WTC11 (cell line): ENCODE data around the gene PXYLP1.

ENCODE experiments used
- CREB1 ChIP-seq: sonication (generic); formaldehyde crosslinking; IDR thresholded peaks from 2 replicates; pipeline ENCODE4 v1.8.0; 2023; ENCODE audit warnings: mild to moderate bottlenecking, missing genetic modification reagents
- CTCF ChIP-seq: fragments of 200-600 bp; IDR thresholded peaks from 2 replicates; pipeline ENCODE4 v1.8.0; 2022; ENCODE audit warnings: antibody characterized with exemption
- E2F4 ChIP-seq: sonication (generic); formaldehyde crosslinking; IDR thresholded peaks from 2 replicates; pipeline ENCODE4 v1.8.1; 2022; ENCODE audit warnings: low read depth, mild to moderate bottlenecking, moderate library complexity, missing genetic modification reagents, borderline replicate concordance
- GRHL2 ChIP-seq: fragments of 250-450 bp; sonication (Bioruptor Pico); IDR thresholded peaks from 2 replicates; pipeline ENCODE4 v1.8.0; 2022; ENCODE audit warnings: mild to moderate bottlenecking, moderate library complexity; ENCODE audit not compliant: insufficient replicate concordance, severe bottlenecking
- NFYB ChIP-seq: sonication (generic); formaldehyde crosslinking; conservative IDR thresholded peaks from 2 replicates; pipeline ENCODE4 v1.8.0; 2022; ENCODE audit warnings: low read depth, missing genetic modification reagents
- NR2C2 ChIP-seq: sonication (generic); formaldehyde crosslinking; IDR thresholded peaks from 2 replicates; pipeline ENCODE4 v1.8.0; 2022; ENCODE audit warnings: mild to moderate bottlenecking, missing genetic modification reagents
- TEAD1 ChIP-seq: sonication (generic); formaldehyde crosslinking; IDR thresholded peaks from 2 replicates; pipeline ENCODE4 v1.8.0; 2022; ENCODE audit warnings: mild to moderate bottlenecking, missing genetic modification reagents

- no peak for TF ChIP-seq CTCF
- no peak for TF ChIP-seq TEAD1
- no peak for TF ChIP-seq NR2C2 (CRISPR knock-in tag)
- TF ChIP-seq NFYB (CRISPR knock-in tag), result no peak
- no peak for TF ChIP-seq CREB1
- no peak for TF ChIP-seq E2F4 (CRISPR knock-in tag)
- TF ChIP-seq GRHL2 (CRISPR knock-in tag), result no peak
Observed at GRCh38 chr3:141212101-141212500, 19.5 kb upstream of the PXYLP1 start.
